Occipital lobe (tissue), 3 donors: ENCODE measurements around the gene ANKRD34B. TPM values are rescaled to one million over a fixed set of nuclear protein-coding genes. Genes with fewer than 3 reads are reported as not detected.

Experiments
- DNase-seq: peaks from one replicate; lab custom pipeline; 2025; lab: John Stamatoyannopoulos, UW
- small RNA-seq: library from RNA; depleted of rRNA; stranded (forward); fragments of <200 nt; gene quantifications from one replicate; pipeline ENCODE3, GENCODE V24; 2014
- total RNA-seq: library from RNA; depleted of rRNA; stranded (reverse); fragments of >200 nt; gene quantifications from one replicate; pipeline ENCODE4 v1.2.3, GENCODE V29; 2014

Gene ANKRD34B
- total RNA-seq, 1 donor from 2014 or later, result 0.16 TPM

DNA sequence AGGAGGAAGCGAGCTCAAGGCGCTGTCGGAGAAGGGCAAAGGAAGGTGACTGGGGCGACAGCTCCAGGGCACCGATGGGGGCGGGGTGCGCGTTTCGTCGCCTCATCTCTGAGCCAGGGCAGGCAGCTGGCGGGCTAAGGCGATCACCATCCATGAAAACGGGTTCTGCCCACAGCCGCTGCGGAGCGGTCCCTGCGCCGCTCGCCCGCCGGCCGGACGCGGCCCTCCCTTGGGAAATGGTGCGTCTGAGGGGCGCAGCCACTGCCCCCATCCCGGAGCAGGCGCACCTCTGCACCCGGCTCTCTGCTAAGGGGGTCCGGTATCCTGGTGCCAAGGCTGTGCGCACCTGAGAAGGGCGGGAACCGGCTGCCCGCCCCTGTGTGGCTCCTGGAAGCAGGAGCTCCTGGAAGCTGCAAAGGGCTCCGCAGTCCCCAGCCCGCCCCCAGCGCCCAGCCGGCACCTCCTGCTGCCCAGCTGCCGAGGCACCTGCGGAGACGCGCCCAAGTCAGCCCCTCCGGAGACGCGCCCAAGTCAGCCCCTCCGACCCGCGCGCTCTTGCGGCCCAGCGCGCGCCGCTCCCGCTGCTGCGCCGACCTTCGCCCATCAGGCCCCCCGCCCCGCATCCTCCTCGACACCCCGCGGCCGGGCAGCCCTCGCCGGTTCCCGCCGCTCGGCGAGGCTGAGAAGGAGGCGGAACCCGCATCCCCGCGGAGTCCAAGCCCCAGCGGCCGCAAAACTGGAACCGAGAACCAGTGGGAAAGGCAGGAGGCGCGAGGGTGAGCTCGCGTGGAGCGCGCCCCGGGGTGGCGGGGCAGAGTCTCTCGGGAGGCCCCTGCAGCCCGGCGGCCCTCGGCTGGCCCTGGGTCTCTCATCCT lies 757 bp downstream of the ANKRD34B start:
- DNase-seq, result no peak

DNA sequence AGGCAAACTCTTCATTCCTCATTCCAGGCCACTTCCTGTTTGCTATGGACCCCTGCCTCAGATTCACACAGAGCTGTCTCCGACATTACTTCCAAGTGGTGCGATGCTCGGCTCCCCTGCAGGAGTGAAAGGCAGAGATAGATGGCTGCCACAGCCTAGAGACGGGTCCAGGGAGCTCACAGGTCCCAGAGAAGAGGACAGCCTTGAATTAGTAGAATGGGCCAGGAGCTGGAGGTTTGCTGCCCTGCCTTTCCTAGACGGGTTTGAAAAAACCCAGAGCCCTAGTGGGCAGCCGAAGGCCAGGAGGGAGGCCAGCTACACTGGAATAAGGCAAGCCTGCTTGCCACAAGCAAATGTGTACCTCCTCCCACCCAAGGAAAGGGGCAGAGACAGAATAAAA lies 1.8 kb downstream of the ANKRD34B start:
- no peak for DNase-seq

DNA sequence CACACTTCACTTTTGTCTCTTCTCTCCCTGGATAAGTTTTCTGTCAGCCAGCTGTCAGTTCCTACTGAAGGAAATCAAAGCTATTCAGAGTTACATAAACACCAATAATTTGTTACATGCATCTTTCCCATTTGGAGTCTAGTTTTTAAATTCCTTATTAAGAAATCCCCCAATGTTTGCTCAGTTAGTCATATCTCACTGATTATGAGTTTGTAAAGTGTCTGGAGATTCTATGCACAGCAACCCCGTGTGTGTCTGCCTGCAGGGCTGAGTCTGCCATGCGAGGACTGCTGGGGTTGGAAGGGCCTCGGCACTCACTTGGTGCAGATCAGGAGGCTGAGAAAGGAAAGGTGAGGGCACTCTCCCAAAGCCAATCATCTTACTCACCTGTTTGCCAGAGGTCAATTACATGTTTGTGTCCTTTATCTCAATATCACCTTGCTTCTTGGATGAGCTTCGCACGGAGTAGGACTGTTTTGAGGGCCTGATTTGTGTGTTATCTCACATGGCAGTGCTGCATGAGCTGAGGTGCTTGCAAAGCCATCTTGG lies 3.3 kb downstream of the ANKRD34B start:
- no peak for DNase-seq

DNA sequence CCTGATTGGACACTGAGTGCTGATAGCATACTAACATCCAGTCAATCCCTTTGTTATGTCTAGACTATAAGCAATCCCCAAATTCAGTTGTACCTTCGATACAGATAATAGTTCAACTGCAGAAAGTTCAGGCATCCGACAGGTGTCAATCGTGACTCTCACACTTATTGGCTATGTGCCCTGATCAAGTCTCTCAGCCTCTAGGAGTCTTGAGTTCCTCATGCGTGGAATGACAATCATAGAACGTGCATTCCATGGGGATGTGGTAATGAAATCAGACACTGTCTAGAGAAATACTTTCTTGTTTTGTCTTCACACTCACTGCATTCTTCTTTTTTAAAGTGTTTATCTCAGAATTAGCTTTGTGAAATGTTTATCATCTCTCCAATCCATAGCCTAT lies 4.8 kb downstream of the ANKRD34B start:
- DNase-seq, result no peak

DNA sequence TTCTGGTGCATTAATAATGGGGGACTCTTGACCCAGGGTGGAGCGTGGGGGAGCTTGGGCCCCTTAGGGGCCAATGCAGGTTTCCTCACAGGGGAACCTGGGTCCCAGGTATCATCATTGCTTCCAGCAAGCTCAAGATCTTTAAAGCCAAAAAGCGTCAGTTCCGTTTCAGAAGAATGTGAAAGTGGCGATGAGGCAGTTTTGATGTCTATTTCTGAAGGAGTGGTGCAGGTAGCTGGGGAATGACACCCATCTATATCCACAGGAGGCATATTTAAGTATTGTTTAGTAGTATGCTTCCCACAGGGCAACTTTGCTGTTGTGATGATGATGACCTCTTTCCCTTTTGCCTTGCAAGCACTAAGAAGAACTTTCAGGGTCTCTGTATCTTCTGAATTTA lies 10.8 kb downstream of the ANKRD34B start:
- DNase-seq, result no peak

DNA sequence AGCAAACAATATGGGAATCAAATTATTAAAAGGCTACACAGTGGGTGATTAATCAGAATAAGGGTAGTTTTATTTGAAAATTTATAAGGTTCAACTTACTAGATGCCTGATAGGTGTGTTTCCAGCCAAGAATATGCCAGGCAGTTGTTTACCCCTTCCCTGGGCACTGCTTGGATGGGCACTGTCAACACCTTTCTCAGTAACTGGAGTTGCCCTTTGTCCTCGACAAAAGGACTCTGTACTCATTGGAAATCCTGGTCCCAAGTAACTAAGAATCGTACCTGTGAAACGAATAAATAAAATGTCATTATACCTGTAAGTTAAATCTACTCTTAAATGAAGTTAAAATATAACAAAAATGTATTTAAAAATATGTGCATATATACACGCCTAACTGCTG lies 15.0 kb downstream of the ANKRD34B start:
- DNase-seq, result no peak

DNA sequence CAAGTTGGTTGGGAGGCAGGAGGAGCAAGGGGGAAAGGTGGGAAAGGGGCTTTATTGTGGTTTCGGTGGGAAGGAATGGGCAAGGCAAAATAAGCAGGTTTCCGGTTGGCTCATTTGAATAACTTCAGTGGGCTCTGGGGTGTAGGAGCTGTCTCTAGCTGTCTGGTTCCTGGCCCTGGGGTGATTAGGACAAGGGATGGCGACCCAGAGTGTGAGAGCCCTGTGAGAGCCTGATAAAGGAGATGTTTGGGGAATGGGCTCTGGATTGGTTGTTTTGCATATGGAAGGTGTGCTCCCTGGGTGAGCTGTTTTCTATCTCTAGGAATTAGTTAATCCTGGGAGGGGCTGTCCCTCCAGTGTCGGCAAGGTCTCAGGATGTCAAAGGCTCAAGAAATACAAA lies 15.4 kb downstream of the ANKRD34B start:
- DNase-seq, result no peak

DNA sequence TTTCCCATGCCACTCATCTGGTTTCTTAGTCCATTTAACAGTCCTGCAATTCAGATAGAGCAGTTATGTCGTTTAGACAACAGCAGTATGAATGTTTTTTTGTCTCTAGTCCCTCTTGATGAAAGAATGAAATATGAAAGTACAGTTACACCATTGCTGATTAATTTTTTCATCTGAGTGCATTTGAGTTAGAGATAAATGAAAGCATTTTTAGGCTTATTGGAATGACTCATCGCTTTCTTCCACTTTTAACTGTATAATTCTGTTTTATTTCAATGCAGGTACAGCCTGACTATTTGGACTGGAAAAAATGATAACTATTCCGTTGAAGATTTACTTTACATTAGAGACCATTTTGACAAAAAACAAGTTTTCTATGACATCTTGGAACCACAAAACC lies 28.7 kb downstream of the ANKRD34B start:
- DNase-seq, result no peak

DNA sequence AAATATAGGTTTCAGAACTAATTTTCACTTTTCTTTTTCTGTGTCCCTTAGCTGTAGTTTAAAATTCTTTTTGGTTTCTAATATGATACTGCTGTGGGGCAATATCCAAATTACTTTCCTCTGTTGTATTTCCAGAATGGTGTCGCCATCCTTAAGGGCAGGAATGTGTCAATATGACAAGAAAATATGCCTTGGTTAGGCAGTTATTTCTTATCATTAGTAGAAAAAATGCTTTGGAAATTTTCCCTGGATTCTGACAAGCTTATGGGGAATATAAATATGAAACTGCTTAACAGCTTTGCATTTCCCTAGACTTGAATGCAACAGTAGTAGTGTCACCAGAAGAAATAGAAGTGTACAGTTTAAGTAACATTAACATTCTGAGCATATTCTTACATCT lies 29.4 kb downstream of the ANKRD34B start:
- no peak for DNase-seq

DNA sequence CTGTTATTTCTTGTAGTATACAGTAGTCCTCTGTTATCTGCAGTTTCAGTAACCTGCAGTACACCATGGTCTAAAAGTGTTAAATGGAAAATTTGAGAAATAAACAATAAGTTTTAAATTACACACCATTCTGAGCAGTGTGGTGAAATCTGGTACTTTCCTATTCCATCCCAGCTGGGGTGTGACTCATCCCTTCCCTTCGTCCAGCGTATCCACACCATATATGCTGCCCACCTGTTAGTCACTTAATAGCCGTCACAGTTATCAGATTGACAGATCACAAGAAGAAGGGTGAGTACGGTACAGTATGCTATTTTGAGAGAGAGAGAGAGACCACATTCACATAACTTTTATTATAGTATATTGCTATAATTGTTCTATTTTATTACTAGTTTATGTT lies 53.3 kb downstream of the ANKRD34B start:
- no peak for DNase-seq

DNA sequence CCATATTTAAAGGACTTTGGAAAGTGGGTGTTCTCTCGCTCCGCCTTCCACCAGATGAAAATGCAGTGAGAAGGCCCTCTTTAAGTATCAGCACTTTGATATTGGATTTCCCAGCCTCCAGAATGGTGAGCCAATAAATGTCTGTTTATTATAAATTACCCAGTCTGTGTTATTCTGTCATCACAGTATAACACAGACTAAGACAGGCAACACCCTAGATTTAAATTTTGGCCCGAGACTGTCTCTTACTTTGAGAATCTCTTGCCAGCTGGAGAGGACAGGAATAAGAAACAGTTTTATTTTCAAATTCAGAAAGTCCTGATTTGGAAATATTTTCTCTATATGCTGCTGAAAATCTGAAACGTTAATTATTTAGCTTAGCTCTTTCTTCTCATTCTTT lies 60.7 kb downstream of the ANKRD34B start:
- no peak for DNase-seq

DNA sequence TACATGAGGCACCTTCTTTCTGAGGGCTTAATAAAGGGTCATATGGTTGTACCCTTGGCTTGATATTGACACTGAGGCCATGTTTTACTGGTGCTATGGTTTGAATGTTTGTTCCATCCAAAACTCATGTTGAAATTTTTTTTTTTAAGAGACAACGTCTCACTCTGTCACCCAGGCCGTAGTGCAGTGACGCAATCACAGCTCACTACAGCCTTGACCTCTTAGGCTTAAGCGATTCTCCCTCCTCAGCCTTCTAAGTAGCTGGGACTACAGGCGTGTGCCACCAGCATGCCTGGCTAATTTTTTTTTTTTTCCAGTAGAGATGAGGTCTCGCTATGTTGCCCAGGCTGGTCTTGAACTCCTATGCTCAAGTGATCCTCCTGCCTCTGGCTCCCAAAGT lies 61.2 kb downstream of the ANKRD34B start:
- DNase-seq, result no peak

DNA sequence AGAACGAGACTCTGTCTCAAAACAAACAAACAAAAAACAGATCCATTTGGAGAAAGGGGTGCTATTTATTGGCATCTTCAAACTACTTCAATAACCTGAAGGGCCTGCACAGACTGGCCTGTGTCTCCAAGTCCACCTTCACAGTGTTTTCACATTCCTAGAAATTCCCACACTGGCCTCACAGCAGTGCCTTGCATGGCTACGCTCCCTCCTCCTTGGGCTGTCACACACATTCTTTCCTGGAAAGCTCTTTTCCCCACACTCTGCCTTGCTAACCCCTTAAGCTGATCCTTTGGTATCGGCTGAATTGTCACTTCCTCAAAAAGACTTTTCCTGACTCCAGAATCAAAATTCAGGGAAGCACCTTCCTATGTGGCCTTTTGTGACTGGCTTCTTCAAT lies 62.4 kb downstream of the ANKRD34B start:
- no peak for DNase-seq

Small RNA genes lying within 50 kb of the gene (small RNA-seq; reads per million reads assigned to genes)
- not detected for gene DBIP2

Other genes with a start within 250 kb of the ANKRD34B start
- gene ZFYVE16, start 162.2 kb downstream of the ANKRD34B start, total RNA-seq, result 57.1 TPM
- 39.8 TPM for gene FAM151B, start 82.2 kb downstream of the ANKRD34B start, total RNA-seq
- 39.1 TPM for gene MSH3, start 84.4 kb upstream of the ANKRD34B start, total RNA-seq
- gene DHFR, start 84.7 kb upstream of the ANKRD34B start, total RNA-seq, result 12.9 TPM